Esophagus muscularis mucosa (tissue), 4 donors: ENCODE measurements around the gene XXYLT1. TPM values are rescaled to one million over a fixed set of nuclear protein-coding genes. Genes with fewer than 3 reads are reported as not detected.

ENCODE experiments used
- DNase-seq: peaks from one replicate; pipeline ENCODE4 v3.0.0-alpha.2; 2017; ENCODE audit errors: extremely low spot score
- H3K27ac ChIP-seq, 4 donors: fragments of 200-600 bp; sonication (generic); replicated peaks in 1 of 4; 1 replicate in 3 of 4; 2 replicates in 1 of 4; pipeline ENCODE4 v1.5.1; 2016 to 2019; ENCODE audit warnings: mild to moderate bottlenecking in 1 of 4
- H3K27me3 ChIP-seq, 4 donors: fragments of 200-600 bp; sonication (generic); one replicate each; pipeline versions ENCODE4 v1.5.1 to v1.6.0; 2016 to 2019
- H3K36me3 ChIP-seq, 4 donors: fragments of 200-600 bp; sonication (generic); one replicate each; pipeline ENCODE4 v1.5.1; 2016 to 2019
- H3K4me1 ChIP-seq, 4 donors: fragments of 200-600 bp; sonication (generic); one replicate each; pipeline ENCODE4 v1.5.1; 2016 to 2019
- H3K4me3 ChIP-seq, 4 donors: fragments of 200-600 bp; sonication (generic); 1 replicate in 2 of 4; 2 replicates in 2 of 4; pipeline ENCODE4 v1.5.1; 2016 to 2019; ENCODE audit warnings: mild to moderate bottlenecking in 4 of 4, moderate library complexity in 1 of 4
- H3K9me3 ChIP-seq, 4 donors: fragments of 200-600 bp; sonication (generic); 1 replicate in 3 of 4; 2 replicates in 1 of 4; pipeline ENCODE4 v1.5.1; 2016 to 2019
- CTCF ChIP-seq, 3 experiments: fragments of 200-600 bp in 2 of 3; fragments of 450-650 bp in 1 of 3; sonication (generic) in 2 of 3; IDR thresholded peaks; one replicate each; pipeline ENCODE4 v1.5.1; 2017 to 2019; ENCODE audit warnings: antibody characterized with exemption in 3 of 3, mild to moderate bottlenecking in 2 of 3, moderate library complexity in 1 of 3
- EP300 ChIP-seq: sonication (generic); formaldehyde crosslinking; IDR thresholded peaks from one replicate; pipeline ENCODE4 v1.6.1; 2017; ENCODE audit warnings: antibody characterized with exemption
- POLR2A ChIP-seq: fragments of 450-650 bp; IDR thresholded peaks from one replicate; pipeline ENCODE4 v1.6.1; 2017; ENCODE audit warnings: antibody characterized with exemption, moderate library complexity, mild to moderate bottlenecking, low read depth
- POLR2AphosphoS5 ChIP-seq, 2 donors: sonication (generic); formaldehyde crosslinking; IDR thresholded peaks; one replicate each; pipeline ENCODE4 v1.6.1; 2017; ENCODE audit warnings: antibody characterized with exemption in 2 of 2
- WGBS: methylation state at CpG from one replicate; pipeline ENCODE4 v1.1.5; 2018; 5-methylcytosine and 5-hydroxymethylcytosine counted together
- intact Hi-C: fragments of 100-400 bp; cut with DNase I; formaldehyde crosslinking; loops from one replicate; pipeline ENCODE4 v1.15.1; 2023
- total RNA-seq, 4 donors: library from RNA; depleted of rRNA; stranded (reverse); fragments of >200 nt; gene quantifications; one replicate each; pipeline versions ENCODE4 v1.1.0 to v1.2.1, GENCODE V29; 2016

The XXYLT1 gene
- total RNA-seq, 4 donors from 2014 or later, result 8.8 to 18.5 (median 13.9) TPM

DNA sequence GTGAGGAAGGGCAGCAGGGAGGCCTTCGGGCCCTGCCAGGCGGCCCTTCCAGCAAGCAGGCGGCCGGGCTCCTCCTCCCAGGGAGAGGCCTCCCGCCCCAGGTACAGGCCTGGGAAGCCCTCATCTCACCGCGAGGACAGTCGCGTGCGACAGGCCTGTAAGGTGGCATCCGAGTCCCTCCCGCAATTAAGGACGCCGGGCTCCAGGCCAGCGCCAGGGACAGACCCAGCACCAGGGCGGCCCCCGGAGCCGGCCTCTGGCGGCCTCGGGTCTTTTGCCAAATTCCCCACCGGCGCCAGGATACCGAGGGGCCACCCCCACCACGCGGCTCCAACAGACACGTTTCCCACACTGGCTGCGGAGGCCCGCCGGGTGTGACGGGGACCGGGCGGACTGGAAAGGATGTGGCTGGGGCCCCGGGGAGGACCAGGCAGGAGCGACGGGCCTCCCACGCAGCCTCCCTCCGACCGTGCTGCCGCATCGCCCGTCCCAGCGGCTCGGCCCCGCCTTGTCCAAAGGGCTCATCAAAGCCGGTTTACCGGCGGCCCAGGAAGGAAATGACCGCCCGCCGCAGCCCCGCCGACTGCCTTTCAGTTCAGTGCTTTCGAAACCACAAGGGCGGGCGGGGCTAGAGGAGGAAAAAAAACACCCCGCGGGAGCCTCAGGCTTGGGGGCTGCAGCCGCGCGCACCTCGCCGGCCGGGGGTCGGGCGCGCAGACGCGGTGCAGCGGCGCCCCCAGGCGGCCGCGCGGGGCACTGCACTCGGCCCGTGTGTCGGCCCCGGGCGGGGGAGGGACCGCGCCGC is 11.3 kb downstream of the XXYLT1 start:
- peak overlapping the region; percentile 73 to 91 (median 75) for H3K4me3 ChIP-seq
- peak; percentile 98 for DNase-seq
- H3K9me3 ChIP-seq, result no peaks in the 10 kb centered on the region
- H3K36me3 ChIP-seq, result peaks cover 0 to 5% (median 0%) of the 10 kb centered on the region in 4 donors
- no peaks in the 10 kb centered on the region for H3K27me3 ChIP-seq
- peak overlapping the region; percentile 91 to 96 (median 96) for H3K27ac ChIP-seq
- peaks cover 32 to 39% (median 35%) of the 10 kb centered on the region in 4 donors for H3K4me1 ChIP-seq
- 16% methylated on average over 12 of the region's 82 CpGs for WGBS
- TF ChIP-seq CTCF (IDR thresholded peaks at IDR 0.05) (peak; percentile 77 to 99 (median 94)), POLR2AphosphoS5 (IDR thresholded peaks at IDR 0.05) (peak; percentile 80 to 89), EP300 (no peak), POLR2A (no peak)
- intact Hi-C loops, result loop anchor here (2.0 to 10.0 kb wide), 3 partner anchors 147 to 575 kb away; partner anchors contain the start of gene FAM43A

DNA sequence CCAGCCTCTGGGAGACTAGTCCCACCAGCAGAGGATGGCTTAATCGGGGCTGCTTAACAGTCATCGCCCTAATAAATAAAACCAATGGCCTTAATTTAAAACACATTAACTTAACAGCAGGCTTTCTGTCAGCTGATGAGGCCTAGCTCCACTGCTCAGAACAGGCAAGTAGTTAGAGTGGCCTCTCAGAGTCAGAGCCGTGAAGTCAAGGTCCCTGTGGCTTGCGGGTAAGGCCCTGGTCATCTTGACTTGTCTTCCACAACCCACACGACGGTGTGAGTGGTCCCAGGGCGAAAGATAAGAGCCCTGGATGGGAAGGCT is 11.8 kb downstream of the XXYLT1 start:
- Histone ChIP-seq H3K4me3 (peak overlapping the region; percentile 73 to 91 (median 75)), H3K4me1 (peaks cover 32 to 41% (median 38%) of the 10 kb centered on the region in 4 donors), H3K27me3 (no peaks in the 10 kb centered on the region), H3K9me3 (no peaks in the 10 kb centered on the region), H3K27ac (peak overlapping the region; percentile 91 to 96 (median 96)), H3K36me3 (peaks cover 0 to 5% (median 0%) of the 10 kb centered on the region in 4 donors)
- TF ChIP-seq POLR2AphosphoS5 (IDR thresholded peaks at IDR 0.05) (no peak), CTCF (IDR thresholded peaks at IDR 0.05) (no peak), EP300 (no peak), POLR2A (no peak)
- no peak for DNase-seq
- 37% methylated on average over 7 of the region's 7 CpGs for WGBS
- intact Hi-C loops, result loop anchor here (5.0 to 10.0 kb wide), 2 partner anchors 147 to 484 kb away; no protein-coding TSS in a partner anchor

GRCh38 chr3:195258449-195259153 is 12.4 kb downstream of the XXYLT1 start:
- Histone ChIP-seq H3K27ac (peak overlapping the region; percentile 91 to 96 (median 96)), H3K4me3 (peak overlapping the region; percentile 73 to 91 (median 75)), H3K4me1 (peaks cover 32 to 46% (median 43%) of the 10 kb centered on the region in 4 donors), H3K27me3 (no peaks in the 10 kb centered on the region), H3K9me3 (no peaks in the 10 kb centered on the region), H3K36me3 (peaks cover 0 to 5% (median 0%) of the 10 kb centered on the region in 4 donors)
- intact Hi-C loops, result loop anchor here (5.0 to 10.0 kb wide), 2 partner anchors 146 to 484 kb away; no protein-coding TSS in a partner anchor
- peak; percentile 87 for DNase-seq
- WGBS, result 59% methylated on average over 12 of the region's 14 CpGs
- TF ChIP-seq CTCF (IDR thresholded peaks at IDR 0.05) (no peak), EP300 (no peak), POLR2A (no peak), POLR2AphosphoS5 (IDR thresholded peaks at IDR 0.05) (no peak)

DNA sequence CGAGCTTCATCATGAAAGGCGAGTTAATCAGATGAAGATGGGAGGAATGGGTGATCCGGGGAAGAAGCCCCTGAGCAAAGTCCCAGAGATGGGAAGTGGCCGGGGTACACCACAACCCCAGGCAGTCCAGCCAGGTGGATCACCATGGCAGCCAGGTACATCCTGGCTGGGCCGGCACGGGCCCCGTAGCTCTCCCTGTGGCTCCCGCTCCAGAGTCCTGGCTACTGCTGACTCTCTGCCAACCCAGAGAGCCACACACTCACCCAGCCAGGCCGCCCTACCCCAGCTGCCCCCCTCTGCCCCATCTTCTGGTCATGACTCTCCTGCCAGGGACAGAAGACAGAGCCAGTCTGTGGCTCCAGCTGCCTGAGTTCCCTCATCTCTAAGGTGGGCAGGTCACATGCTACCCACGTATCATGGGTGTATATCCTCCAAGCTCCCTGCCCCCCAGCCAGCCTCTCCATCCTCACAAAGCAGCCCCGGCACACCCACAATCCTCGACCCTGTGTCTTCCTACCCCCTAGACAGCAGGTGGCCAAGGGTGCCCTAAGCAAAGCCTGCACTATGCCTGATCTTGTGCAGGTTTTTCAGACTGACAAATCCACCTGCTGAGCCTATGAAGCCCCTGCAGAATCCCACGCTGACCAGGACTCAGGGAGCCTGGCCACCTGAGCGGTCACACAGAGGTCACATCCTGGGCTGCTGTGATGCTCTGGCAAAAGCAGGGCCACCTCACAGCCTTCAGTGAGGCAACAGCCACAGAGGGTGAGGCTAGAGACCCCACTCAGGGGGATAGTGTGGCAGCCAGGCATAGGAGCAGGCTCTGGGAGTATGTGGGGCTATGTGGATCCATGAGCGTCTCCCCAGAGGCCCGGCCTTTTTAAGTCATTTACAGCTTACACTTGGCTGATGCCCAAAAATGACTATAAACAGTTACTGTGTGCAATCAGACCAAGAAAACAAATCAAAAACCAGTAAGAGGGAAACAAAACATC is 13.2 kb downstream of the XXYLT1 start:
- H3K27me3 ChIP-seq, result no peaks in the 10 kb centered on the region
- TF ChIP-seq EP300 (no peak), POLR2AphosphoS5 (IDR thresholded peaks at IDR 0.05) (no peak), CTCF (IDR thresholded peaks at IDR 0.05) (no peak), POLR2A (no peak)
- no peaks in the 10 kb centered on the region for H3K9me3 ChIP-seq
- peak; percentile 79 for DNase-seq
- peak overlapping the region; percentile 91 to 96 (median 96) for H3K27ac ChIP-seq
- H3K4me3 ChIP-seq, result no peak overlapping the region
- 78% methylated on average over 10 of the region's 16 CpGs for WGBS
- H3K4me1 ChIP-seq, result peaks cover 32 to 55% (median 50%) of the 10 kb centered on the region in 4 donors
- H3K36me3 ChIP-seq, result peaks cover 0 to 5% (median 0%) of the 10 kb centered on the region in 4 donors
- intact Hi-C loops, result loop anchor here (5.0 to 10.0 kb wide), 2 partner anchors 145 to 483 kb away; no protein-coding TSS in a partner anchor
